MG63 (cell line): ENCODE data around the gene EPHB1. TPM values are rescaled to one million over a fixed set of nuclear protein-coding genes. Genes with fewer than 3 reads are reported as not detected.

Source experiments
- DNase-seq: peaks from one replicate; pipeline ENCODE4 v3.0.0-alpha.2; 2020
- H3K27me3 ChIP-seq: fragments of 250-450 bp; sonication (Bioruptor Pico); 2 replicates; pipeline ENCODE4 v1.5.1; 2020; ENCODE audit warnings: mild to moderate bottlenecking, moderate library complexity
- H3K36me3 ChIP-seq: fragments of 250-450 bp; sonication (Bioruptor Pico); 2 replicates; pipeline ENCODE4 v1.5.1; 2020; ENCODE audit warnings: mild to moderate bottlenecking, moderate library complexity
- H3K4me3 ChIP-seq: fragments of 250-450 bp; sonication (Bioruptor Pico); 2 replicates; pipeline ENCODE4 v1.5.1; 2020; ENCODE audit warnings: mild to moderate bottlenecking, moderate library complexity
- H3K9me3 ChIP-seq: fragments of 250-450 bp; sonication (Bioruptor Pico); 2 replicates; pipeline ENCODE4 v1.5.1; 2020; ENCODE audit warnings: mild to moderate bottlenecking, moderate library complexity
- total RNA-seq: library from RNA; depleted of rRNA; stranded (reverse); fragments of >200 nt; shearing (Covaris generic); gene quantifications from 2 replicates; pipeline ENCODE4 v1.2.3, GENCODE V29; 2014; ENCODE audit warnings: low replicate concordance

EPHB1 gene
- total RNA-seq, 1 experiment from 2014 or later, result not detected

GRCh38 chr3:135246027-135246426 is 451.0 kb downstream of the EPHB1 start:
- H3K9me3 ChIP-seq, result no peaks in the 10 kb centered on the region
- H3K4me3 ChIP-seq, result no peak overlapping the region
- no peaks in the 10 kb centered on the region for H3K36me3 ChIP-seq
- H3K27me3 ChIP-seq, result peaks cover 4% of the 10 kb centered on the region; the same call in 1 of the 2 replicates
- no peak for DNase-seq

DNA sequence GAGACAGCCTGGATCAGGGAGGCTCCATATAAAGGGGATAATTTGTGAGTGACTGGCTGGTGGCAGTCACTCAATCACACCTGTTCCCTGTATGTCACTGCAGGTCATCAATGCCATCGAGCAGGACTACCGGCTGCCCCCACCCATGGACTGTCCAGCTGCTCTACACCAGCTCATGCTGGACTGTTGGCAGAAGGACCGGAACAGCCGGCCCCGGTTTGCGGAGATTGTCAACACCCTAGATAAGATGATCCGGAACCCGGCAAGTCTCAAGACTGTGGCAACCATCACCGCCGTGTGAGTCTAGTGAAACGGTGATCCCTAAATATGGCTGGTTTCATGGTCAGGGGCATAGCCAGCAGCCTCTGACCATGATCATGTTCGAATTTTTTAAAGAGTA is 453.2 kb downstream of the EPHB1 start:
- no peak for DNase-seq
- H3K36me3 ChIP-seq, result no peaks in the 10 kb centered on the region
- H3K4me3 ChIP-seq, result no peak overlapping the region
- no peaks in the 10 kb centered on the region for H3K9me3 ChIP-seq
- 0 out of 2 replicates have a peak, but pooled peaks cover 2% of the 10 kb centered on the region for H3K27me3 ChIP-seq

DNA sequence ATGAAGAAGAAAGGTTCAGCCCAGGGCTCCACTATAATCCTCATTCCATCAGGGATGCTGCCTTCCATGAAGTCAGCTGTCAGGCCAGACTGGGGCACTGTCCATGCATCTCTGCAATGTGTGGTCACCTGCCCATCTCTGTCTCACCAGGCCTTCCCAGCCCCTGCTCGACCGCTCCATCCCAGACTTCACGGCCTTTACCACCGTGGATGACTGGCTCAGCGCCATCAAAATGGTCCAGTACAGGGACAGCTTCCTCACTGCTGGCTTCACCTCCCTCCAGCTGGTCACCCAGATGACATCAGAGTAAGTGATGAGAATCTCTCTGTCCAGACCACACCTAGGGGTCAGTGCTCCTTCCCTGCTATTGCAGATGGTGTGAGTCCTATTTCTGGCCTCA is 454.1 kb downstream of the EPHB1 start:
- Histone ChIP-seq H3K4me3 (no peak overlapping the region), H3K27me3 (no peaks in the 10 kb centered on the region), H3K9me3 (no peaks in the 10 kb centered on the region), H3K36me3 (no peaks in the 10 kb centered on the region)
- no peak for DNase-seq

DNA sequence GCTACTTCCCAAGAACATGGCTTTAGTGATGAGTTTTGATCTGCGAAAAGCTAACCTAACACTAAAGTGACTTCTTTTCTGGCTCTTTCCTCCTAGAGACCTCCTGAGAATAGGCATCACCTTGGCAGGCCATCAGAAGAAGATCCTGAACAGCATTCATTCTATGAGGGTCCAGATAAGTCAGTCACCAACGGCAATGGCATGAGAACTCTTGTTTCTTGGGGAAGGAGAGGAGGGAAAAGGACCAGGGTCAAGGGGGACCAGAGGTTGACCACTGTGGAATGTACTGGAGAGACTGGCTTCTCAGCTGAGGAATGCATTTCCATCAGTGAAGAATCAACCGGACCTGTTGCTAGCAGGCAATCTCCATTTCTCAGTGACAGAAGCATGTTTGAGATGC is 463.9 kb downstream of the EPHB1 start:
- H3K36me3 ChIP-seq, result no peaks in the 10 kb centered on the region
- H3K27me3 ChIP-seq, result no peaks in the 10 kb centered on the region; the same call in 1 of the 2 replicates
- no peaks in the 10 kb centered on the region for H3K9me3 ChIP-seq
- no peak for DNase-seq
- H3K4me3 ChIP-seq, result no peak overlapping the region

GRCh38 chr3:135260025-135260424 is 465.0 kb downstream of the EPHB1 start:
- H3K9me3 ChIP-seq, result no peaks in the 10 kb centered on the region
- no peaks in the 10 kb centered on the region for H3K36me3 ChIP-seq
- DNase-seq, result no peak
- no peaks in the 10 kb centered on the region; the same call in 1 of the 2 replicates for H3K27me3 ChIP-seq
- no peak overlapping the region for H3K4me3 ChIP-seq

DNA sequence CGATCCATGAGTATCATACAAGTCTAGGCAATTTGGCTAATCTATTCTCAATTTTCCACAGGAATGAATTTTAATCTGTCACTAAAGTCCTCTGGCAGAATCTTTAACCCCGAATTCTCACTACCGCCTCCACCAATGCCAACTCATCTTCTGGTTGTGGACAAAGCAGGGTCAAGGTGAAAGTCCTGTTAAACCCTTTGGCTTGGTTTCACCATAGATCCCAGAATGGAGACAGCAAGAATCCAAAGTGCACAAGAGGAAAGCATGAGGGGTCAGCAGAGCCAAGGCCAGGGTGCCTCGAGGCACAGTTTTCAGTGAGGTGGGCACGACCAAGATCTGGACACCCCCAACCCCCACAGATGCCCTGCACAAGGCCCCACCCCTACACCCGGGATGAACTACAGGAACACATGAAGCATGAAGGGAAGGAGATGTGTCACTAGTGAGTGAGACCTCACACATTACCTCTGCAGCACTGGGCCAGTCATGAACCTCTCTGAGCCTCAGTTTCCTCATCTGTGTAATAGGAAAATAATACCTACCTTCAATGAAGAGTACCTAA is 466.2 kb downstream of the EPHB1 start:
- Histone ChIP-seq H3K4me3 (no peak overlapping the region), H3K36me3 (no peaks in the 10 kb centered on the region), H3K27me3 (peaks cover 1% of the 10 kb centered on the region; the same call in 1 of the 2 replicates), H3K9me3 (no peaks in the 10 kb centered on the region)
- DNase-seq, result no peak

- DNase-seq, result no peak
- Histone ChIP-seq H3K4me3 (no peak overlapping the region), H3K9me3 (no peaks in the 10 kb centered on the region), H3K36me3 (no peaks in the 10 kb centered on the region), H3K27me3 (peaks cover 2% of the 10 kb centered on the region; the same call in 1 of the 2 replicates)
Observed at GRCh38 chr3:135261916-135262315, 466.9 kb downstream of the EPHB1 start.

DNA sequence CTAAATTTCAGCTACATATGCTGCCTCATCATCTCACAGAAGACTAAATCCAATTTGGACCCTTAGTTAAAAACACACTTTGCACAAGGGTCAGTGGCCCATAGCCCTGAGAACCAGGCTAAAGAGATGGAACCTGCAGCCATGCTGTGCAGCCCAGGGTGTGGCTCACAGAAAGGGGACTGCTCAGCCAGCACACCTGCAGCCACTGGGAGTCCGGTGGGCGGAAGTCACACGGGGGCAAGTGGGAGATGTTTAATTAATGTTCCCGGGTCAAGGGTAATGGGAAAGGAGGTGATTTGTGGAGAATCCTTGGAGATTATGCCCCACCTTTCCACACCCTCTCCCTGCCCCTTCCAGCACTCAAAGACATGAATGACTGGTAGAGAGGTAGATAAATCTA is 467.4 kb downstream of the EPHB1 start:
- DNase-seq, result no peak
- Histone ChIP-seq H3K9me3 (no peaks in the 10 kb centered on the region), H3K27me3 (peaks cover 2% of the 10 kb centered on the region; the same call in 1 of the 2 replicates), H3K36me3 (no peaks in the 10 kb centered on the region), H3K4me3 (no peak overlapping the region)

GRCh38 chr3:135263331-135263730 is 468.3 kb downstream of the EPHB1 start:
- Histone ChIP-seq H3K27me3 (peaks cover 2% of the 10 kb centered on the region; the same call in 1 of the 2 replicates), H3K9me3 (no peaks in the 10 kb centered on the region), H3K36me3 (no peaks in the 10 kb centered on the region), H3K4me3 (no peak overlapping the region)
- no peak for DNase-seq

GRCh38 chr3:135267487-135267886 is 472.4 kb downstream of the EPHB1 start:
- DNase-seq, result no peak
- Histone ChIP-seq H3K36me3 (no peaks in the 10 kb centered on the region), H3K27me3 (peaks cover 2% of the 10 kb centered on the region; the same call in 1 of the 2 replicates), H3K4me3 (no peak overlapping the region), H3K9me3 (no peaks in the 10 kb centered on the region)

DNA sequence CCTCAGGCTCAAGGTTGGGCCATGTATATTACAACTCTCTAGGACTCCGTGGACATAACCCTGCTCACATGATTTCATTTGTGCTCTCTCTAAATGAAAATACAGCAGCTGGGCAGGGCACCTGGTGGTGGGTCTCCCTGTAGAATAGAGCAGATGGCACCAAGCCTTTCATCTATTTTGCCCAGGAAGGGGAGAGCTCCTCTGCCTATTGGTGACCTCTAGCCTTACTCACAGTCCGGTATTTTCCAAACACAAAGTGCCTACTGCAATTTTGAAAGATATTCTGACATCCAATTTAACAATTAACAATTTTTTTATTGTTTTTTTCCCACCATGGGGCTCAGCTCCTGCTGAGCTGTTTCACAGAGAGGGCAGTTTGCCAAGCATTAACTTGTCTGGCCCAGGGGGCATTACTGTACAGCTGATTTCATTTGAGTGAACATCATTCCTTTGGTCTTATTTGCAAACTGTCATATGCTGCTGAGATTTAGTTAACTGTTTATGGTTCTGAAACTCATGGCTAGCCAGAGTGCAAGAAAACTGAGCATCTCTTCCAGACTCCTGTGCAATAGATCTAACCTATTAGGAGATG is 474.0 kb downstream of the EPHB1 start:
- no peaks in the 10 kb centered on the region for H3K9me3 ChIP-seq
- no peak for DNase-seq

DNA sequence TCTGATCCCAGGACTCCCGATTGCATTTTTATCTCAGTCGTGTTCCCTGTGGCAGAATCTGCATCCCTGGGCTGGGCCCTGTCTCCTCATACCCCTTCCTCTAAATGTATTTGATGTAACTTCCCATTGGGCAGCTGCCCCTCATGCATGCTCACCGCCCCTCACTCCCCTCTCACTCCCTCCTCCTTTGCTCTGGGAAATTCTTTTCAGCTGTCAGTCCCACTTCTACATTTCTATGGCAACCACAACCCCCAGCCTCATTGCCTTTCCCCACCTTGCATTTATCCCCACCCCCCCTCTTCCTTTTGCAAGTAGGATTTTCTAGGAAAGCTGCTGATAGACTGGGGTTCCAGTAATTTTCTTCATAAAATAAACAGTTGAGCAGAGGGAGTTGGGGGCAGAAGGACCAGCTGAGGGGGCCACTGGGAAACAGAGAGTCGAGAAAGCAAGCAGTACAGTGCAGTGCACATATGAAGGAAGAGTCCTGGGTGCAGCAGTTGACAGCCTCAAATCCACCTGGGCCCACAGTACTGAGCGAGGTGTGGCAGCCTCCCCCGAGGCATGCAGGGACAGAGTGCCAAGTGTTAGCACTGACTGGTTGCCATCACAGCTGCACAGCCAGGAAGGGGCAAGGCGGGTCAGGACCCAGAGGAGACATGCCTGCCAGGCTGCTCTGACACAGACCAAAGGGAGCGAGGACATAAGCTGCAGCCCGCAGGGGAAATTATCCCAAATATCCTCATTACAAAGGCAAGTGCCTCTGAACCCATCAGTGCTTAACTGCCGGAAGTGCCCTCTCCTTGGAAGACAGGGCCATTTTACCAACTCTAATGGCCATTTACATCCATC is 476.3 kb downstream of the EPHB1 start:
- Histone ChIP-seq H3K36me3 (no peaks in the 10 kb centered on the region), H3K9me3 (no peaks in the 10 kb centered on the region), H3K27me3 (no peaks in the 10 kb centered on the region; the same call in 1 of the 2 replicates), H3K4me3 (no peak overlapping the region)
- DNase-seq, result no peak

More for the DNA sequence above, 474.0 kb downstream of the EPHB1 start:
- Histone ChIP-seq H3K27me3 (peaks cover 2% of the 10 kb centered on the region; the same call in 1 of the 2 replicates), H3K36me3 (no peaks in the 10 kb centered on the region), H3K4me3 (no peak overlapping the region)

- Histone ChIP-seq H3K36me3 (no peaks in the 10 kb centered on the region), H3K4me3 (no peak overlapping the region), H3K9me3 (no peaks in the 10 kb centered on the region), H3K27me3 (peaks cover 2% of the 10 kb centered on the region; the same call in 1 of the 2 replicates)
- DNase-seq, result no peak
Observed at GRCh38 chr3:135272026-135272669, 477.1 kb downstream of the EPHB1 start.

DNA sequence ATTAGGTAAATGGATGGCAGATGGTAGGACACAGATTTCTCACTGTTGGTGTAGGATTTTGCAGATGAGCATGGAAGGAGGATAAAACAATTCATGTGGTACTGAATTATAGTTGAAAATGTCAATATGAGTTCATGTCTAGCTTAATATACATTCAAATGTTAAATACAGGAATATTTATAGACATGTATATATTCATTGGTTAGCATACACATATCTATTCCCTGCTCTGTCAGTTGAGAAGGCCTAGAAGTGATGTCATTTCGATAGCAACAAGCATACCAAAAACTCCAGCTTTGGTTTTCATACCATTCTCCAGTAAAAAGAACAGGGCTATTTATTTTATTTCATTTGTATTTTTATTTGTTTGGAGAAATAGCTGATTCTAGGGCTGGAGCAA is 497.1 kb downstream of the EPHB1 start:
- DNase-seq, result no peak
- no peaks in the 10 kb centered on the region for H3K36me3 ChIP-seq
- no peak overlapping the region for H3K4me3 ChIP-seq
- peaks cover 4% of the 10 kb centered on the region; the same call in 1 of the 2 replicates for H3K27me3 ChIP-seq
- H3K9me3 ChIP-seq, result no peaks in the 10 kb centered on the region

- no peak for DNase-seq
- H3K36me3 ChIP-seq, result no peaks in the 10 kb centered on the region
- no peak overlapping the region for H3K4me3 ChIP-seq
- no peaks in the 10 kb centered on the region for H3K9me3 ChIP-seq
- no peaks in the 10 kb centered on the region for H3K27me3 ChIP-seq
Observed at GRCh38 chr3:135301670-135302069, 506.6 kb downstream of the EPHB1 start.

DNA sequence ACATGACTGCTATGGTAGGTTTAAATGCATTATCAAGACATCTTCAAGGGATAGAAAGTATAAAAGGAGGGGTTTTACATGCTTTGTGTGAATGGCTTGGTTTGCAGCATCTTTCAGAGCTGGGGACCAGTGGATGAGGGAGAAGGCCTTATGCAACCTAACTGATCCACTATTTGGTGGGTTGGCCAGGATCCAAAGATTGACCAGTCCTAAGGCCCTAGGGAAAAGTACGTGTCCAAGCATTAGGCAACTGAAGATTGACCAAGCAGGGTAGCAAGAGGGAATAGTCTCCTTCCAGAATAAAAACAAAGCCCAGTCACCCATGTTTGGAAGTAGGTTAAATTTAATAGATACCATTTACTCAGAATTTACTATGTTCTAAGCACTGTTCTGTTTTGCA is 509.3 kb downstream of the EPHB1 start:
- Histone ChIP-seq H3K9me3 (no peaks in the 10 kb centered on the region), H3K36me3 (no peaks in the 10 kb centered on the region), H3K27me3 (no peaks in the 10 kb centered on the region), H3K4me3 (no peak overlapping the region)
- DNase-seq, result no peak
